Measurements from ENCODE around the gene PIGU.
"Not testable (repeated sequence)": the region's sequence is repeated elsewhere in the genome, so short reads cannot be mapped to it uniquely, and the experiment has no call there.

Gene PIGU

DNA sequence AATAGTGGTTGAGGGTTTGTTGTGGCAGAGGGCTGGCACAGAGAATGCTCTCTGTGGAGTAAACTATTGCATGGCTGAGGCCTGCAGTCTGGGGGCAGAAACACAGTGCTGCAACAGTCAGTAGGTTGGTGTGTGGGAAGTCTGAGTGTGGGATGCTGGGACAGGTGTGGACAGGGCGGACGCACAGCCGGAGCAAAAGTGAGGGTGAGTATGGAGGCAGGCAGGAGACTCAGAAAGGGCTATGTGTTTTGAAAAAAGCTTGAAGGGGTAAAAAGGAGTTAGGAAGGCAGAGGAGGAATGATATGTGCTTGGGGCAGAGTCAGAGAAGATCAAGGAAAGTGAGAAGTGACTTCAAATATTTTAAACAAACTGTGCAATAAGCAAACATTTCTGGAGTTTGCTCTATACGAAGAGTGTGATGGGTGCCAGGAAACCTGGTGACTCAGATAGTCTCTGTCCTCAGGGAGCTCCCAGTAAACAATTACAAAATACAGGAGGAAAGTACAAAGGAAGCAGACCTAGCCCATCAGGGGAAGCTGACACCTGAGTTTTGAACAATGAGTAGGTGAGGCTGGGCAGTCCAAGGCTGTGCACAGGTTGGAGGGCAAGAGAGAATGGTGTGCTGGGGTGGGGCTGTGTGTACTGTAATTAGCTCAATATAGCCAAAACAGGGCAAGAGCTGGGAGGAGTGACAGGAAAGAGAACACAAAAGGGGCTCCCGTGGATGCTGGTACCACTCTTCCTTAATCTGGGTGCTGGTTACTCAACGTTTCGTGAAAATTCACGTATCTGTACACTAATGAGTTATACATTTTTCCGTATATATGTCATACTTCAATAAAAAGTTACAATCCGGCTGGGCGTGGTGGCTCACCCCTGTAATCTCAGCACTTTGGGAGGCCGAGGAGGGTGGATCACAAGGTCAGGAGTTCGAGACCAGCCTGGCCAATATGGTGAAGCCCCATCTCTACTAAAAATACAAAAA, 55.2 kb downstream of the PIGU start:
- H3K36me3 ChIP-seq, result no peaks in the 10 kb centered on the region; the same call in 1 of the 2 replicates

DNA sequence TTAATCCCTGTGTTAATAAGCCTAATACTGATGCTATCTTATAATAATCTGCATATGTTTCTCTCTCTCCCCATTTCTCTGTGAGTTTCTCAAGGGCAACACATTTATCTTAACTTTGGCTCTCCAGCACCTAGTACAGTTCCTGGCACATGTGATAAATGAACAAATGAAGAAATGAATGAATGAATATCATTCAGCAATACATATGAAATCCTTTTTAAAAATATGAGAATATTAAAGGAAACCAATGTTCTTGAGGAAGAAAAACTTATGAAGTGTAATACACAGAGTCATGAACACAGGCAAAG, 55.9 kb downstream of the PIGU start:
- H3K9me3 ChIP-seq, result no peaks in the 10 kb centered on the region
- no peaks in the 10 kb centered on the region; the same call in 1 of the 2 replicates for H3K36me3 ChIP-seq
- no peaks in the 10 kb centered on the region for H3K27me3 ChIP-seq
- no peak overlapping the region for H3K4me3 ChIP-seq (ENCODE audit: low read depth, low read length)
- TF ChIP-seq, protein P1, sequence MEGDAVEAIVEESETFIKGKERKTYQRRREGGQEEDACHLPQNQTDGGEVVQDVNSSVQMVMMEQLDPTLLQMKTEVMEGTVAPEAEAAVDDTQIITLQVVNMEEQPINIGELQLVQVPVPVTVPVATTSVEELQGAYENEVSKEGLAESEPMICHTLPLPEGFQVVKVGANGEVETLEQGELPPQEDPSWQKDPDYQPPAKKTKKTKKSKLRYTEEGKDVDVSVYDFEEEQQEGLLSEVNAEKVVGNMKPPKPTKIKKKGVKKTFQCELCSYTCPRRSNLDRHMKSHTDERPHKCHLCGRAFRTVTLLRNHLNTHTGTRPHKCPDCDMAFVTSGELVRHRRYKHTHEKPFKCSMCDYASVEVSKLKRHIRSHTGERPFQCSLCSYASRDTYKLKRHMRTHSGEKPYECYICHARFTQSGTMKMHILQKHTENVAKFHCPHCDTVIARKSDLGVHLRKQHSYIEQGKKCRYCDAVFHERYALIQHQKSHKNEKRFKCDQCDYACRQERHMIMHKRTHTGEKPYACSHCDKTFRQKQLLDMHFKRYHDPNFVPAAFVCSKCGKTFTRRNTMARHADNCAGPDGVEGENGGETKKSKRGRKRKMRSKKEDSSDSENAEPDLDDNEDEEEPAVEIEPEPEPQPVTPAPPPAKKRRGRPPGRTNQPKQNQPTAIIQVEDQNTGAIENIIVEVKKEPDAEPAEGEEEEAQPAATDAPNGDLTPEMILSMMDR (IDR thresholded peaks at IDR 0.05; ENCODE audit: low read depth, low read length), result no peak
- no peak for DNase-seq
- H3K4me1 ChIP-seq, result no peaks in the 10 kb centered on the region

More for the DNA sequence above, 55.2 kb downstream of the PIGU start:
- H3K27me3 ChIP-seq, result no peaks in the 10 kb centered on the region
- TF ChIP-seq, protein P1 (IDR thresholded peaks at IDR 0.05; ENCODE audit: low read depth, low read length), result no peak
- H3K9me3 ChIP-seq, result no peaks in the 10 kb centered on the region
- DNase-seq, result no peak
- no peak overlapping the region for H3K4me3 ChIP-seq (ENCODE audit: low read depth, low read length)
- no peaks in the 10 kb centered on the region for H3K4me1 ChIP-seq

DNA sequence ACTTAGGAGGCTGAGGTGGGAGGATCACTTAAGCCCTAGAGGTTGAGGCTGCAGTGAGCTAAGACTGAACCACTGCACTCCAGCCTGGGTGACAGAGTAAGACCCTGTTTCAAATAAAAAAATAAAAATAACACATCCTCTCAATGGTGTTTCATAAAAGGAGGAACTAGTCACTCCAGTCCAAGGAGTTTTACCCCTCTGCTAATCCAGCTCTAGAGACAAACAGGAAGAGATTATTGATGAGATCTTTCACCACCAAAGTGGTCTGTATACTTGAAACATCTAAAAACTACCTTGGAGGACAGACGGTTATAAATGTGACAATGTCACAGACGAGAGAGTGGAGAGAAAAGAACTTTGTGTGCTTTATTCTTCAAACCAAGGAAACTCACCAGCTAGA, 58.2 kb downstream of the PIGU start:
- Histone ChIP-seq H3K4me3 (ENCODE audit: low read depth, low read length) (no peak overlapping the region), H3K36me3 (no peaks in the 10 kb centered on the region; the same call in none of the 2 replicates), H3K9me3 (no peaks in the 10 kb centered on the region), H3K27me3 (no peaks in the 10 kb centered on the region), H3K4me1 (no peaks in the 10 kb centered on the region)
- DNase-seq, result no peak
- TF ChIP-seq, protein P1 (IDR thresholded peaks at IDR 0.05; ENCODE audit: low read depth, low read length), result no peak

DNA sequence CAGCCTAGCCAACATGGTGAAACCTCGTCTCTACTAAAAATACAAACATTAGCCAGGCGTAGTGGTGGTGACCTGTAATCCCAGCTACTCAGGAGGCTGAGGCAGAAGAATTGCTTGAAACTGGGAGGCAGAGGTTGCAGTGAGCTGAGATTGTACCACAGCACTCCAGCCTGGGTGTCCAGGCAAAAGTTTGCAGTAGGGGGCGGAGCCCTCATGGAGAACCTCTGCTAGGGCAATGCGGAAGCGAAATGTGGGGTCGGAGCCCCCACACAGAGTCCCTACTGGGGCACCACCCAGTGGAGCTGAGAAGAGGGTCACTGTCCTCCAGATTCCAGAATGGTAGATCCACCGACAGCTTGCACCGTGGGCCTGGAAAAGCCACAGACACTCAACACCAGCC, 60.0 kb downstream of the PIGU start:
- not testable (repeated sequence) for H3K9me3 ChIP-seq; H3K4me1 ChIP-seq; H3K27me3 ChIP-seq; DNase-seq; H3K36me3 ChIP-seq; H3K4me3 ChIP-seq (ENCODE audit: low read depth, low read length)

DNA sequence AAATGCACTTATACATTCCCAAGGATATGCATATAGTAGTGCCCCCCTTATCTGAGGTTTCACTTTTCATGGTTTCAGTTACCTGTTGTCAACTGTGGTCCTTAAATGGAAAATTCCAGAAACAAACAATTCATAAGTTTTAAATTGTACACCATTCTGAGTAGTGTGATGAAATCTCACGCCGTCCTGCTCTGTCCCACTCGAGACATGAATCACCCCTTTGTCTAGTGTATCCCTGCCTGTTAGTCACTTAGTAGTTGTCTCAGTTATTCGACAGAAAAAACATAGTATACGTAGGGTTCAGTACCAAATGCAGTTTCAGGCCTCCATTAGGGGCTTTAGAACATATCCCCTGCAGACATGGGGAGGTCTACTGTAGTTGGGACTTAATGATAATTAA, 61.4 kb downstream of the PIGU start:
- Histone ChIP-seq H3K4me3 (ENCODE audit: low read depth, low read length) (no peak overlapping the region), H3K36me3 (no peaks in the 10 kb centered on the region; the same call in 1 of the 2 replicates), H3K9me3 (peaks cover 3% of the 10 kb centered on the region; the same call in 1 of the 2 replicates), H3K4me1 (no peaks in the 10 kb centered on the region), H3K27me3 (no peaks in the 10 kb centered on the region)
- no peak for DNase-seq
- TF ChIP-seq, protein P1 (IDR thresholded peaks at IDR 0.05; ENCODE audit: low read depth, low read length), result no peak

DNA sequence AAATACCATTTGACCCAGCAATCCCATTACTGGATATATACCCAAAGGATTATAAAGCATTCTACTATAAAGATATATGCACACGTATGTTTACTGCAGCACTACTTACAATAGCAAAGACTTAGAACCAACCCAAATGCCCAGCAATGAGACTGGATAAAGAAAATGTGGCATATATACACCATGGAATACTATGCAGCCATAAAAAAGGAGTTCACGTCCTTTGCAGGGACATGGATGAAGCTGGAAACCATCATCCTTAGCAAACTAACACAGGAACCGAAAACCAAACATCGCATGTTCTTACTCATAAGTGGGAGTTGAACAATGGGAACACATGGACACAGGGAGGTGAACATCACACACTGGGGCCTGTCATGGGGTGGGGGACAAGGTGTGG, 64.9 kb downstream of the PIGU start:
- H3K36me3 ChIP-seq; H3K27me3 ChIP-seq; H3K9me3 ChIP-seq; H3K4me1 ChIP-seq; H3K4me3 ChIP-seq (ENCODE audit: low read depth, low read length); DNase-seq: not testable (repeated sequence)

DNA sequence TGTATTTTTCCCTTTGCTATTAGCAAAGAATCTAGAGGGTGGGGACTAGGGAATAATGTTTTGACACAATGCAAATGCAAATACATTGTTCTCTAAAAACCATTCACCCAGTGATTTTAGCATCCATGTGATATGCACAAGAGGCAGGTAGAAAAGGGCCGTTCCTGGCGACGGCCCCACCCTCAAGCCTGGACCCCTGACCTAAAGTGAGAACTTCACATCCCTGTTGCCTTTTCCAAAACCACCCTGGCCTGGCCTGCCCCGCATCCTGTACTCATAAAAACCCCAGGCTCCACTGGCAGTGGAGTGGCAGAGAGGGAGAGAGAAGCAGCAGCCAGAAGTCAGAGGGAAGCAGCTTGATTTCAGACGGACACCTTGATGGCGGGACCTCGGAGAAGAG, 69.8 kb downstream of the PIGU start:
- DNase-seq, result no peak
- TF ChIP-seq, protein P1 (IDR thresholded peaks at IDR 0.05; ENCODE audit: low read depth, low read length), result no peak
- H3K36me3 ChIP-seq, result no peaks in the 10 kb centered on the region
- no peaks in the 10 kb centered on the region for H3K27me3 ChIP-seq
- H3K9me3 ChIP-seq, result peaks cover 2% of the 10 kb centered on the region; the same call in 1 of the 2 replicates
- peaks cover 5% of the 10 kb centered on the region; the same call in 1 of the 2 replicates for H3K4me1 ChIP-seq
- H3K4me3 ChIP-seq (ENCODE audit: low read depth, low read length), result no peak overlapping the region

Data from BE2C (cell line).